ENCODE measurements around the gene FLCN.

Gene FLCN

DNA sequence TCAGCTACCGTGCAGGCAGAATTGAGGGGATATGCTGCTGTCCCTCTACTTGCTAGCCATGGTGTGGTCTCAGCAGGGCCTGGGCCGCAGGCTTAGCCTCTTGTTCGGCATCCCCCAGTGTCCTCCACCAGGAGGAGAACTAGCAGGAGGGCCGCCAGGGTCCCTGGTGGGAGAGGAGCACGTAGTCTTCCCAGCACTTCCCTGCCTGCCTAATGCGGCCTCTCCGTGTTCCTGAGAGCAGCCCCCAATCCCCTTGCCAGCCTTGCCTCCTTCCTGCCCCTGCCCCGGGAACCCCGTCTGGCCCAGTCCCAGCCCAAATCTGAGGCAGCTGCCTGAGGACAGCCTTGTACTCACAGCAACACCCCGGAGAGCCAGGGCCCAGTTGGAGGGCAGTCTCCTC, 69.0 kb downstream of the FLCN start:
- Histone ChIP-seq H3K4me3 (ENCODE audit: low read depth in 1 of 2, low read length in 1 of 2) (no peak overlapping the region), H3K27me3 (no peaks in the 10 kb centered on the region), H3K27ac (no peak overlapping the region), H3K9me3 (no peaks in the 10 kb centered on the region), H3K4me1 (ENCODE audit: control insufficient read depth in 1 of 2, insufficient read depth in 1 of 2, low read depth in 1 of 2, low read length in 1 of 2) (no peaks in the 10 kb centered on the region), H3K36me3 (peaks cover 66% of the 10 kb centered on the region)
- TF ChIP-seq, protein P1, sequence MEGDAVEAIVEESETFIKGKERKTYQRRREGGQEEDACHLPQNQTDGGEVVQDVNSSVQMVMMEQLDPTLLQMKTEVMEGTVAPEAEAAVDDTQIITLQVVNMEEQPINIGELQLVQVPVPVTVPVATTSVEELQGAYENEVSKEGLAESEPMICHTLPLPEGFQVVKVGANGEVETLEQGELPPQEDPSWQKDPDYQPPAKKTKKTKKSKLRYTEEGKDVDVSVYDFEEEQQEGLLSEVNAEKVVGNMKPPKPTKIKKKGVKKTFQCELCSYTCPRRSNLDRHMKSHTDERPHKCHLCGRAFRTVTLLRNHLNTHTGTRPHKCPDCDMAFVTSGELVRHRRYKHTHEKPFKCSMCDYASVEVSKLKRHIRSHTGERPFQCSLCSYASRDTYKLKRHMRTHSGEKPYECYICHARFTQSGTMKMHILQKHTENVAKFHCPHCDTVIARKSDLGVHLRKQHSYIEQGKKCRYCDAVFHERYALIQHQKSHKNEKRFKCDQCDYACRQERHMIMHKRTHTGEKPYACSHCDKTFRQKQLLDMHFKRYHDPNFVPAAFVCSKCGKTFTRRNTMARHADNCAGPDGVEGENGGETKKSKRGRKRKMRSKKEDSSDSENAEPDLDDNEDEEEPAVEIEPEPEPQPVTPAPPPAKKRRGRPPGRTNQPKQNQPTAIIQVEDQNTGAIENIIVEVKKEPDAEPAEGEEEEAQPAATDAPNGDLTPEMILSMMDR (IDR thresholded peaks at IDR 0.05): no peak

- Histone ChIP-seq H3K27ac (no peak overlapping the region), H3K4me1 (ENCODE audit: control insufficient read depth in 1 of 2, insufficient read depth in 1 of 2, low read depth in 1 of 2, low read length in 1 of 2) (no peaks in the 10 kb centered on the region), H3K36me3 (peaks cover 66% of the 10 kb centered on the region), H3K9me3 (no peaks in the 10 kb centered on the region), H3K4me3 (ENCODE audit: low read depth in 1 of 2, low read length in 1 of 2) (no peak overlapping the region), H3K27me3 (no peaks in the 10 kb centered on the region)
- TF ChIP-seq, protein P1 (IDR thresholded peaks at IDR 0.05): no peak
Measured at GRCh38 chr17:17167356-17167755, 69.6 kb downstream of the FLCN start.

GRCh38 chr17:17166446-17166845, 70.5 kb downstream of the FLCN start:
- Histone ChIP-seq H3K4me1 (ENCODE audit: control insufficient read depth in 1 of 2, insufficient read depth in 1 of 2, low read depth in 1 of 2, low read length in 1 of 2) (no peaks in the 10 kb centered on the region), H3K4me3 (ENCODE audit: low read depth in 1 of 2, low read length in 1 of 2) (no peak overlapping the region), H3K9me3 (no peaks in the 10 kb centered on the region), H3K27me3 (no peaks in the 10 kb centered on the region), H3K27ac (no peak overlapping the region), H3K36me3 (peaks cover 67% of the 10 kb centered on the region)
- TF ChIP-seq, protein P1 (IDR thresholded peaks at IDR 0.05): no peak

DNA sequence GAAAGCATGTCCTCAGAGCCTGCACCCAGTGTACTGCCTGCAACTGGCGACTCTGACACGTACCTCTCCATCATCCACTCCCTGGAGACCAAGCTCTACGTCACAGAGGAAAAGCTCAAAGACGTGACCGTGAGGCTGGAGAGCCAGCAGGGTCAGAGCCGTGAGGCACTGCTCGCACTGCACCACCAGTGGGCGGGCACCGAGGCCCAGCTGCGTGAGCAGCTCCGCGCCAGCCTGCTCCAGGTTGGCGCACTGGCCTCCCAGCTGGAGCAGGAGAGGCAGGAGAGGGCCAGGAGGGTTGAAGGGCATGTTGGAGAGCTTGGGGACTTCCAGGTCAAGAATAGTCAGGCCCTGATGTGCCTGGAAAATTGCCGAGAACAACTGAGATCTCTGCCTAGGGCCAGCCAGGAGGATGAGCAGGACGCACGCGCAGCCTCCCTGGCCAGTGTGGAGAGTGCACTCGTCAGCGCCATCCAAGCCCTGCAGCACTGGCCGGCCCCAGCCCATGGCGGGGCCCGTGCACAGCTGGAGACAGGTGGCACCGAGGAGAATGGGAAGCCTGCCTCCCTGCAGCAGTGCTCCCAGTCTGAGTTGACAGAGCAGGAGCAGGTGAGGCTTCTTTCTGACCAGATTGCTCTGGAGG, 71.2 kb downstream of the FLCN start:
- TF ChIP-seq, protein P1 (IDR thresholded peaks at IDR 0.05): no peak
- Histone ChIP-seq H3K27ac (no peak overlapping the region), H3K36me3 (peaks cover 72% of the 10 kb centered on the region), H3K27me3 (no peaks in the 10 kb centered on the region), H3K4me3 (ENCODE audit: low read depth in 1 of 2, low read length in 1 of 2) (no peak overlapping the region), H3K9me3 (no peaks in the 10 kb centered on the region), H3K4me1 (ENCODE audit: control insufficient read depth in 1 of 2, insufficient read depth in 1 of 2, low read depth in 1 of 2, low read length in 1 of 2) (no peaks in the 10 kb centered on the region)

GRCh38 chr17:17164676-17165075, 72.3 kb downstream of the FLCN start:
- Histone ChIP-seq H3K4me1 (ENCODE audit: control insufficient read depth in 1 of 2, insufficient read depth in 1 of 2, low read depth in 1 of 2, low read length in 1 of 2) (no peaks in the 10 kb centered on the region), H3K4me3 (ENCODE audit: low read depth in 1 of 2, low read length in 1 of 2) (no peak overlapping the region), H3K9me3 (no peaks in the 10 kb centered on the region), H3K36me3 (peaks cover 83% of the 10 kb centered on the region), H3K27ac (no peak overlapping the region), H3K27me3 (no peaks in the 10 kb centered on the region)
- TF ChIP-seq, protein P1 (IDR thresholded peaks at IDR 0.05): no peak
